ENCODE results near the gene PPP1R13L.

- TF ChIP-seq ZNF768 (tag by site-specific recombination; IDR thresholded peaks at IDR 0.05): no peak
- TF ChIP-seq ZNF112 (tag by site-specific recombination; IDR thresholded peaks at IDR 0.05): no peak
- TF ChIP-seq ELK4 (IDR thresholded peaks at IDR 0.05; ENCODE audit: borderline replicate concordance, low read depth, low read length): no peak
- TF ChIP-seq ZSCAN18 (tag by site-specific recombination; IDR thresholded peaks at IDR 0.05): no peak
Measured at GRCh38 chr19:45440259-45440638, 35.4 kb upstream of the PPP1R13L start.

All from HEK293 (cell line).